ENCODE data around the gene CBX2.

DNA sequence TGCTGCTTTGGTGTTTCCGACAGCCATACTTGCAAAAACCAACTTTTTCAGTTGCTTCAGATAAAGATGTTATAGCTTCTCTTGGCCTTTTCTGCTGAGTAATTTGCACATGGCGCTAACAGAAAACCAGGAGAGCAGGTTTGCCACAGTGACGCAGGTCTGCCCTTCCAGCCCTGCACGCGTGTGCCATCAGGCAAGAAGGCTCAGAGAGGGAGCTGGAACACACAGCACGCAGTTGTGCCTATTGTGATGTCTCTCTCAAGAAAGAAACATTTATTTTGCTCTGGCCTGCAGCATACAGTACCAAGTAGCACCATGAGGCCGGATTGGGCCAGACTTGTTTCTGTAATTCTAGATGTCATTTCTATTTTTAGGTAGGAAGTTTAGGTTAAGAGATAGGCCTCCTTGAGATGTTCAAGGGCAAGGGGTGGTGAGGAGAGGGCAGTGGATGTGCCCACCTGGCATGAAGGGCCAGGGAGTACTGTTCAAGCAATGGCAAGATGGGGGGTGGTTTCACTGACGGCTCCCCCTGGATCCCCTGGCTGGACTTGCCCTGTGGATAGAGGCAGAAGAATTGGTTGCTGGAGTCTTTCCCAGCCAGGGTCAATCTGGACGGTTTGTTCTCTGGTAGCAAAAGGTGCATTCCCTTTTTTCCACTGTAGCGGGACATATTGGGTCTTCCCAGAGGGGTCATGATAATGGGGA, 1.9 kb downstream of the CBX2 start:
- TF ChIP-seq, protein P1, sequence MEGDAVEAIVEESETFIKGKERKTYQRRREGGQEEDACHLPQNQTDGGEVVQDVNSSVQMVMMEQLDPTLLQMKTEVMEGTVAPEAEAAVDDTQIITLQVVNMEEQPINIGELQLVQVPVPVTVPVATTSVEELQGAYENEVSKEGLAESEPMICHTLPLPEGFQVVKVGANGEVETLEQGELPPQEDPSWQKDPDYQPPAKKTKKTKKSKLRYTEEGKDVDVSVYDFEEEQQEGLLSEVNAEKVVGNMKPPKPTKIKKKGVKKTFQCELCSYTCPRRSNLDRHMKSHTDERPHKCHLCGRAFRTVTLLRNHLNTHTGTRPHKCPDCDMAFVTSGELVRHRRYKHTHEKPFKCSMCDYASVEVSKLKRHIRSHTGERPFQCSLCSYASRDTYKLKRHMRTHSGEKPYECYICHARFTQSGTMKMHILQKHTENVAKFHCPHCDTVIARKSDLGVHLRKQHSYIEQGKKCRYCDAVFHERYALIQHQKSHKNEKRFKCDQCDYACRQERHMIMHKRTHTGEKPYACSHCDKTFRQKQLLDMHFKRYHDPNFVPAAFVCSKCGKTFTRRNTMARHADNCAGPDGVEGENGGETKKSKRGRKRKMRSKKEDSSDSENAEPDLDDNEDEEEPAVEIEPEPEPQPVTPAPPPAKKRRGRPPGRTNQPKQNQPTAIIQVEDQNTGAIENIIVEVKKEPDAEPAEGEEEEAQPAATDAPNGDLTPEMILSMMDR (IDR thresholded peaks at IDR 0.05; ENCODE audit: insufficient read depth, low read length) = no peak
- TF ChIP-seq POLR2AphosphoS5 (IDR thresholded peaks at IDR 0.05; ENCODE audit: low read depth) (no peak), GABPA (IDR thresholded peaks at IDR 0.05; ENCODE audit: low read depth) (no peak)

Measured in HL-60 (cell line).